K562 (cell line): Measurements from ENCODE around the gene CCDC15. TPM values are rescaled to one million over a fixed set of nuclear protein-coding genes. Genes with fewer than 3 reads are reported as not detected.

Experiments used
- ATAC-seq: fragments of 200-7000 bp; cut with Tn5 transposase; 3 replicates; pipeline ENCODE4 v1.9.1; 2020; ENCODE audit warnings: moderate library complexity
- BruUV-seq: library from RNA; stranded (reverse); fragments of 400-500 nt; replicated peaks from 2 replicates; lab custom pipeline; 2021; lab: Mats Ljungman, UMichigan
- CTCF ChIA-PET: fragments of 300-600 bp; formaldehyde crosslinking; extraction: SDS; loops from one replicate; lab custom pipeline; 2021; ENCODE audit warnings: low intra/inter-chr PET ratio; lab: Yijun Ruan, JAX
- POLR2A ChIA-PET: fragments of 300-600, 350-650 bp; sonication (Branson Sonifier 250); formaldehyde crosslinking; extraction: SDS; loops from one replicate; lab custom pipeline; 2021; ENCODE audit warnings: antibody characterized with exemption, inconsistent platforms; lab: Yijun Ruan, JAX
- DNase-seq, 4 experiments: peaks; one replicate each; pipeline versions ENCODE4 v3.0.0 to v3.0.0-alpha.2; 2011 to 2018; ENCODE audit warnings: low spot score in 3 of 4, mixed read lengths in 3 of 4; ENCODE audit errors: extremely low read depth in 1 of 4
- FAIRE-seq: peaks from 2 replicates; lab custom pipeline; 2011; peaks lifted over from hg19 to GRCh38; lab: Jason Lieb, UNC
- H2AFZ ChIP-seq: 2 replicates; pipeline ENCODE4 v1.6.0; 2011; ENCODE audit warnings: low read depth, low read length, control low read depth, inconsistent platforms
- H3K27ac ChIP-seq: fragments of 200-600 bp; 3 replicates; pipeline ENCODE4 v1.8.0; 2011; ENCODE audit warnings: low read depth, mild to moderate bottlenecking, control low read depth, inconsistent platforms, low read length, moderate library complexity, mixed read lengths; ENCODE audit errors: extremely low read depth
- H3K27me3 ChIP-seq, 2 experiments: fragments of 300-600 bp in 1 of 2; 2 replicates in 1 of 2; 3 replicates in 1 of 2; pipeline versions ENCODE4 v1.6.0 to v1.8.0; 2011; ENCODE audit warnings: inconsistent platforms in 2 of 2, low read length in 2 of 2, mild to moderate bottlenecking in 1 of 2, mixed read lengths in 1 of 2, moderate library complexity in 1 of 2; ENCODE audit not compliant: control insufficient read depth in 2 of 2, insufficient read depth in 2 of 2
- H3K36me3 ChIP-seq: fragments of 300-600 bp; 3 replicates; pipeline ENCODE4 v1.8.0; 2011; ENCODE audit warnings: mild to moderate bottlenecking, low read length, inconsistent platforms; ENCODE audit not compliant: control insufficient read depth, insufficient read depth
- H3K4me1 ChIP-seq, 2 experiments: fragments of 200-600 bp in 1 of 2; replicated peaks in 1 of 2; 2 replicates in 1 of 2; 3 replicates in 1 of 2; pipeline versions ENCODE4 v1.5.1 to v1.8.0; 2011; ENCODE audit warnings: inconsistent platforms in 2 of 2, low read length in 2 of 2, mild to moderate bottlenecking in 1 of 2, mixed read lengths in 1 of 2, moderate library complexity in 1 of 2; ENCODE audit not compliant: control insufficient read depth in 2 of 2, insufficient read depth in 2 of 2
- H3K4me2 ChIP-seq: 2 replicates; pipeline ENCODE4 v1.6.1; 2011; ENCODE audit warnings: low read length, control low read depth, inconsistent platforms, mixed read lengths; ENCODE audit not compliant: insufficient read depth
- H3K4me3 ChIP-seq: fragments of 200-600 bp; sonication (generic), shearing (Covaris generic); 2 replicates; pipeline ENCODE4 v1.5.1; 2016; ENCODE audit warnings: control low read depth, inconsistent platforms
- H3K79me2 ChIP-seq: fragments of 200-600 bp; 3 replicates; pipeline ENCODE4 v1.8.0; 2011; ENCODE audit warnings: low read length, inconsistent platforms; ENCODE audit not compliant: control insufficient read depth, insufficient read depth
- H3K9ac ChIP-seq, 2 experiments: 2 replicates each; pipeline versions ENCODE4 v1.6.0 to v1.6.1; 2011; ENCODE audit warnings: low read depth in 2 of 2, low read length in 2 of 2, control low read depth in 1 of 2, inconsistent platforms in 1 of 2, mild to moderate bottlenecking in 1 of 2, mixed read lengths in 1 of 2; ENCODE audit not compliant: insufficient read depth in 1 of 2
- H3K9me1 ChIP-seq: one replicate; pipeline ENCODE4 v1.6.0; 2011; ENCODE audit warnings: inconsistent platforms, mild to moderate bottlenecking, low read length, moderate library complexity; ENCODE audit not compliant: control insufficient read depth, insufficient read depth
- H3K9me3 ChIP-seq: replicated peaks from 2 replicates; pipeline ENCODE4 v1.5.1; 2011; ENCODE audit warnings: low read depth, low read length, inconsistent platforms; ENCODE audit not compliant: control insufficient read depth, insufficient read depth
- H4K20me1 ChIP-seq: replicated peaks from 2 replicates; pipeline ENCODE4 v1.6.1; 2011; ENCODE audit warnings: low read length, inconsistent platforms, mixed read lengths; ENCODE audit not compliant: control insufficient read depth, insufficient read depth
- C11orf30 ChIP-seq: fragments of 450-650 bp; IDR thresholded peaks from 2 replicates; pipeline ENCODE4 v1.6.1; 2016; ENCODE audit warnings: low read depth, mild to moderate bottlenecking
- CC2D1A ChIP-seq: fragments of 450-650 bp; IDR thresholded peaks from 2 replicates; pipeline ENCODE4 v1.6.1; 2017; ENCODE audit warnings: mild to moderate bottlenecking
- ILF3 ChIP-seq: fragments of 450-650 bp; IDR thresholded peaks from 2 replicates; pipeline ENCODE4 v1.6.1; 2018; ENCODE audit warnings: antibody characterized with exemption, mild to moderate bottlenecking, moderate library complexity, borderline replicate concordance
- MAFG ChIP-seq: fragments of 450-650 bp; conservative IDR thresholded peaks from 2 replicates; pipeline ENCODE4 v1.6.1; 2016; ENCODE audit warnings: missing genetic modification characterization, missing compliant biosample characterization
- ZNF316 ChIP-seq: fragments of 450-650 bp; IDR thresholded peaks from 2 replicates; pipeline ENCODE4 v1.6.1; 2016
- WGBS: fragments of 100-300 bp; shearing (Covaris generic); methylation state at CpG from one replicate; pipeline ENCODE4 v1.1.6; 2016; ENCODE audit warnings: low coverage, mixed read lengths; ENCODE audit not compliant: insufficient coverage; ENCODE audit errors: missing lambda C conversion rate; 5-methylcytosine and 5-hydroxymethylcytosine counted together
- in situ Hi-C: fragments of 300-500 bp; cut with MboI; formaldehyde crosslinking; loops from 4 replicates; pipeline ENCODE4 v1.15.0; 2018; ENCODE audit warnings: inconsistent platforms, mixed read lengths
- intact Hi-C: fragments of 100-400 bp; cut with micrococcal nuclease; formaldehyde crosslinking; loops from 2 replicates; pipeline ENCODE4 v1.14.2; 2022
- polyA plus RNA-seq, 8 experiments: library from polyadenylated mRNA; depleted of rRNA in 4 of 8; stranded (reverse) in 5 of 8; unstranded in 3 of 8; fragments of >200 nt; fragmentation: Nextera tagmentation in 2 of 8; fragmentation: Illumina TruSeq in 1 of 8; extraction: Ambion mirVana in 2 of 8; extraction: Trizol in 1 of 8; gene quantifications; 2 replicates each; pipeline versions ENCODE4 v1.2.1 to v1.2.3, GENCODE V29; 2011 to 2014; ENCODE audit warnings: inconsistent platforms in 1 of 8, missing spikeins in 1 of 8
- total RNA-seq, 7 experiments: library from RNA; depleted of rRNA in 6 of 7; stranded (reverse); fragments of >200 nt in 6 of 7; fragmentation: Illumina TruSeq in 2 of 7; extraction: Trizol in 2 of 7; gene quantifications; 2 replicates each; pipeline versions ENCODE4 v1.2.1 to v1.2.3, GENCODE V29; 2011 to 2021; ENCODE audit warnings: low replicate concordance in 1 of 7

Gene CCDC15
- total and polyA plus RNA-seq, 9 of the 15 experiments (the other 6 are each of a cell fraction or from before 2014, with no cell fraction given), result 1.9 to 9.2 (median 3.9) TPM

GRCh38 chr11:125064070-125064469, 110.1 kb downstream of the CCDC15 start:
- H3K9me1 ChIP-seq, result no peaks in the 10 kb centered on the region
- no peaks in the 10 kb centered on the region for H3K79me2 ChIP-seq
- intact Hi-C loops, result no loop called here
- ATAC-seq, result no peak
- no peaks in the 10 kb centered on the region for H4K20me1 ChIP-seq
- H3K9ac ChIP-seq, result no peak overlapping the region
- WGBS, result 73% methylated on average over 7 of the region's 7 CpGs
- in situ Hi-C loops, result no loop called here
- no peak for TF ChIP-seq ILF3
- TF ChIP-seq ZNF316, result 0 out of 2 replicates have a peak, but pooled peaks have one; percentile 19
- no peak overlapping the region for H3K4me2 ChIP-seq
- ChIA-PET CTCF (no interaction called here), POLR2A (no interaction called here)
- H3K4me1 ChIP-seq, result peaks cover 6 to 8% of the 10 kb centered on the region in 2 experiments; a peak in 4 of 5 replicates
- H3K9me3 ChIP-seq, result no peaks in the 10 kb centered on the region
- FAIRE-seq, result no peak
- DNase-seq, result no peak
- no peaks in the 10 kb centered on the region for H3K27me3 ChIP-seq
- H2AFZ ChIP-seq, result no peak overlapping the region
- no peak overlapping the region for H3K27ac ChIP-seq
- no TSS peak for BruUV-seq
- H3K4me3 ChIP-seq, result no peak overlapping the region
- no peaks in the 10 kb centered on the region for H3K36me3 ChIP-seq

GRCh38 chr11:125068368-125068767, 114.4 kb downstream of the CCDC15 start:
- no peak for ATAC-seq
- in situ Hi-C loops, result no loop called here
- BruUV-seq, result no TSS peak
- no peak overlapping the region for H3K27ac ChIP-seq
- no peaks in the 10 kb centered on the region for H3K36me3 ChIP-seq
- H3K4me1 ChIP-seq, result peaks cover 35 to 39% of the 10 kb centered on the region in 2 experiments
- intact Hi-C loops, result no loop called here
- H3K9ac ChIP-seq, result no peak overlapping the region
- H3K9me1 ChIP-seq, result no peaks in the 10 kb centered on the region
- DNase-seq, result no peak
- H3K27me3 ChIP-seq, result no peaks in the 10 kb centered on the region
- no peaks in the 10 kb centered on the region for H3K9me3 ChIP-seq
- no peak for FAIRE-seq
- H2AFZ ChIP-seq, result no peak overlapping the region
- 82% methylated on average over 4 of the region's 4 CpGs for WGBS
- CTCF ChIA-PET, result no interaction called here
- no peaks in the 10 kb centered on the region for H4K20me1 ChIP-seq
- TF ChIP-seq C11orf30 (0 out of 2 replicates have a peak, but pooled peaks have one; percentile 17), ZNF316 (peak; percentile 53), MAFG (tag) (0 out of 2 replicates have a peak, but pooled peaks have one; percentile 14), CC2D1A (no peak)
- POLR2A ChIA-PET, result no interaction called here
- no peaks in the 10 kb centered on the region for H3K79me2 ChIP-seq
- H3K4me3 ChIP-seq, result no peak overlapping the region
- H3K4me2 ChIP-seq, result no peak overlapping the region
